K562 (cell line): Measurements from ENCODE around the gene B4GALT7. TPM values are rescaled to one million over a fixed set of nuclear protein-coding genes. Genes with fewer than 3 reads are reported as not detected.

Experiments used
- ATAC-seq: fragments of 200-7000 bp; cut with Tn5 transposase; 3 replicates; pipeline ENCODE4 v1.9.1; 2020; ENCODE audit warnings: moderate library complexity
- BruUV-seq: library from RNA; stranded (reverse); fragments of 400-500 nt; replicated peaks from 2 replicates; lab custom pipeline; 2021; lab: Mats Ljungman, UMichigan
- CTCF ChIA-PET: fragments of 300-600 bp; formaldehyde crosslinking; extraction: SDS; loops from one replicate; lab custom pipeline; 2021; ENCODE audit warnings: low intra/inter-chr PET ratio; lab: Yijun Ruan, JAX
- POLR2A ChIA-PET: fragments of 300-600, 350-650 bp; sonication (Branson Sonifier 250); formaldehyde crosslinking; extraction: SDS; loops from one replicate; lab custom pipeline; 2021; ENCODE audit warnings: antibody characterized with exemption, inconsistent platforms; lab: Yijun Ruan, JAX
- DNase-seq, 4 experiments: peaks; one replicate each; pipeline versions ENCODE4 v3.0.0 to v3.0.0-alpha.2; 2011 to 2018; ENCODE audit warnings: low spot score in 3 of 4, mixed read lengths in 3 of 4; ENCODE audit errors: extremely low read depth in 1 of 4
- FAIRE-seq: peaks from 2 replicates; lab custom pipeline; 2011; peaks lifted over from hg19 to GRCh38; lab: Jason Lieb, UNC
- H2AFZ ChIP-seq: 2 replicates; pipeline ENCODE4 v1.6.0; 2011; ENCODE audit warnings: low read depth, low read length, control low read depth, inconsistent platforms
- H3K27ac ChIP-seq: fragments of 200-600 bp; 3 replicates; pipeline ENCODE4 v1.8.0; 2011; ENCODE audit warnings: low read depth, mild to moderate bottlenecking, control low read depth, inconsistent platforms, low read length, moderate library complexity, mixed read lengths; ENCODE audit errors: extremely low read depth
- H3K27me3 ChIP-seq, 2 experiments: fragments of 300-600 bp in 1 of 2; 2 replicates in 1 of 2; 3 replicates in 1 of 2; pipeline versions ENCODE4 v1.6.0 to v1.8.0; 2011; ENCODE audit warnings: inconsistent platforms in 2 of 2, low read length in 2 of 2, mild to moderate bottlenecking in 1 of 2, mixed read lengths in 1 of 2, moderate library complexity in 1 of 2; ENCODE audit not compliant: control insufficient read depth in 2 of 2, insufficient read depth in 2 of 2
- H3K36me3 ChIP-seq: fragments of 300-600 bp; 3 replicates; pipeline ENCODE4 v1.8.0; 2011; ENCODE audit warnings: mild to moderate bottlenecking, low read length, inconsistent platforms; ENCODE audit not compliant: control insufficient read depth, insufficient read depth
- H3K4me1 ChIP-seq, 2 experiments: fragments of 200-600 bp in 1 of 2; replicated peaks in 1 of 2; 2 replicates in 1 of 2; 3 replicates in 1 of 2; pipeline versions ENCODE4 v1.5.1 to v1.8.0; 2011; ENCODE audit warnings: inconsistent platforms in 2 of 2, low read length in 2 of 2, mild to moderate bottlenecking in 1 of 2, mixed read lengths in 1 of 2, moderate library complexity in 1 of 2; ENCODE audit not compliant: control insufficient read depth in 2 of 2, insufficient read depth in 2 of 2
- H3K4me2 ChIP-seq: 2 replicates; pipeline ENCODE4 v1.6.1; 2011; ENCODE audit warnings: low read length, control low read depth, inconsistent platforms, mixed read lengths; ENCODE audit not compliant: insufficient read depth
- H3K4me3 ChIP-seq: fragments of 200-600 bp; sonication (generic), shearing (Covaris generic); 2 replicates; pipeline ENCODE4 v1.5.1; 2016; ENCODE audit warnings: control low read depth, inconsistent platforms
- H3K79me2 ChIP-seq: fragments of 200-600 bp; 3 replicates; pipeline ENCODE4 v1.8.0; 2011; ENCODE audit warnings: low read length, inconsistent platforms; ENCODE audit not compliant: control insufficient read depth, insufficient read depth
- H3K9ac ChIP-seq, 2 experiments: 2 replicates each; pipeline versions ENCODE4 v1.6.0 to v1.6.1; 2011; ENCODE audit warnings: low read depth in 2 of 2, low read length in 2 of 2, control low read depth in 1 of 2, inconsistent platforms in 1 of 2, mild to moderate bottlenecking in 1 of 2, mixed read lengths in 1 of 2; ENCODE audit not compliant: insufficient read depth in 1 of 2
- H3K9me1 ChIP-seq: one replicate; pipeline ENCODE4 v1.6.0; 2011; ENCODE audit warnings: inconsistent platforms, mild to moderate bottlenecking, low read length, moderate library complexity; ENCODE audit not compliant: control insufficient read depth, insufficient read depth
- H3K9me3 ChIP-seq: replicated peaks from 2 replicates; pipeline ENCODE4 v1.5.1; 2011; ENCODE audit warnings: low read depth, low read length, inconsistent platforms; ENCODE audit not compliant: control insufficient read depth, insufficient read depth
- H4K20me1 ChIP-seq: replicated peaks from 2 replicates; pipeline ENCODE4 v1.6.1; 2011; ENCODE audit warnings: low read length, inconsistent platforms, mixed read lengths; ENCODE audit not compliant: control insufficient read depth, insufficient read depth
- AFF1 ChIP-seq, 2 experiments: fragments of 450-650 bp; IDR thresholded peaks; 2 replicates each; pipeline ENCODE4 v1.6.1; 2018; ENCODE audit warnings: mild to moderate bottlenecking in 2 of 2, low read depth in 1 of 2; ENCODE audit not compliant: partially characterized antibody in 2 of 2
- EP400 ChIP-seq: fragments of 450-650 bp; IDR thresholded peaks from 2 replicates; pipeline ENCODE4 v1.6.1; 2017; ENCODE audit warnings: antibody characterized with exemption, mild to moderate bottlenecking, moderate library complexity
- HOMEZ ChIP-seq: fragments of 250-450 bp; sonication (Bioruptor Pico); IDR thresholded peaks from 2 replicates; pipeline ENCODE4 v1.4.0; 2020; ENCODE audit warnings: mild to moderate bottlenecking, moderate library complexity
- MAFG ChIP-seq: fragments of 450-650 bp; conservative IDR thresholded peaks from 2 replicates; pipeline ENCODE4 v1.6.1; 2016; ENCODE audit warnings: missing genetic modification characterization, missing compliant biosample characterization
- NEUROD1 ChIP-seq: fragments of 150-350 bp; IDR thresholded peaks from 2 replicates; pipeline ENCODE4 v1.6.1; 2014; ENCODE audit warnings: borderline replicate concordance, low read length, low read depth; ENCODE audit not compliant: partially characterized antibody
- POLR2G ChIP-seq: fragments of 200-400 bp; formaldehyde crosslinking; IDR thresholded peaks from 2 replicates; pipeline ENCODE4 v1.6.1; 2017; ENCODE audit warnings: low read depth, mild to moderate bottlenecking, antibody characterized with exemption, low read length, moderate library complexity
- TRIM24 ChIP-seq, 2 experiments: fragments of 450-650 bp; IDR thresholded peaks; 2 replicates each; pipeline ENCODE4 v1.6.1; 2016
- WGBS: fragments of 100-300 bp; shearing (Covaris generic); methylation state at CpG from one replicate; pipeline ENCODE4 v1.1.6; 2016; ENCODE audit warnings: low coverage, mixed read lengths; ENCODE audit not compliant: insufficient coverage; ENCODE audit errors: missing lambda C conversion rate; 5-methylcytosine and 5-hydroxymethylcytosine counted together
- in situ Hi-C: fragments of 300-500 bp; cut with MboI; formaldehyde crosslinking; loops from 4 replicates; pipeline ENCODE4 v1.15.0; 2018; ENCODE audit warnings: inconsistent platforms, mixed read lengths
- intact Hi-C: fragments of 100-400 bp; cut with micrococcal nuclease; formaldehyde crosslinking; loops from 2 replicates; pipeline ENCODE4 v1.14.2; 2022
- polyA plus RNA-seq, 8 experiments: library from polyadenylated mRNA; depleted of rRNA in 4 of 8; stranded (reverse) in 5 of 8; unstranded in 3 of 8; fragments of >200 nt; fragmentation: Nextera tagmentation in 2 of 8; fragmentation: Illumina TruSeq in 1 of 8; extraction: Ambion mirVana in 2 of 8; extraction: Trizol in 1 of 8; gene quantifications; 2 replicates each; pipeline versions ENCODE4 v1.2.1 to v1.2.3, GENCODE V29; 2011 to 2014; ENCODE audit warnings: inconsistent platforms in 1 of 8, missing spikeins in 1 of 8
- total RNA-seq, 7 experiments: library from RNA; depleted of rRNA in 6 of 7; stranded (reverse); fragments of >200 nt in 6 of 7; fragmentation: Illumina TruSeq in 2 of 7; extraction: Trizol in 2 of 7; gene quantifications; 2 replicates each; pipeline versions ENCODE4 v1.2.1 to v1.2.3, GENCODE V29; 2011 to 2021; ENCODE audit warnings: low replicate concordance in 1 of 7
- TF ChIP-seq, protein P1 (sequence below), 2 experiments: fragments of 450-650 bp; IDR thresholded peaks; 2 replicates each; pipeline ENCODE4 v1.6.1; 2016

B4GALT7 gene
- total and polyA plus RNA-seq, 9 of the 15 experiments (the other 6 are each of a cell fraction or from before 2014, with no cell fraction given), result 0.34 to 17.7 (median 9.1) TPM

DNA sequence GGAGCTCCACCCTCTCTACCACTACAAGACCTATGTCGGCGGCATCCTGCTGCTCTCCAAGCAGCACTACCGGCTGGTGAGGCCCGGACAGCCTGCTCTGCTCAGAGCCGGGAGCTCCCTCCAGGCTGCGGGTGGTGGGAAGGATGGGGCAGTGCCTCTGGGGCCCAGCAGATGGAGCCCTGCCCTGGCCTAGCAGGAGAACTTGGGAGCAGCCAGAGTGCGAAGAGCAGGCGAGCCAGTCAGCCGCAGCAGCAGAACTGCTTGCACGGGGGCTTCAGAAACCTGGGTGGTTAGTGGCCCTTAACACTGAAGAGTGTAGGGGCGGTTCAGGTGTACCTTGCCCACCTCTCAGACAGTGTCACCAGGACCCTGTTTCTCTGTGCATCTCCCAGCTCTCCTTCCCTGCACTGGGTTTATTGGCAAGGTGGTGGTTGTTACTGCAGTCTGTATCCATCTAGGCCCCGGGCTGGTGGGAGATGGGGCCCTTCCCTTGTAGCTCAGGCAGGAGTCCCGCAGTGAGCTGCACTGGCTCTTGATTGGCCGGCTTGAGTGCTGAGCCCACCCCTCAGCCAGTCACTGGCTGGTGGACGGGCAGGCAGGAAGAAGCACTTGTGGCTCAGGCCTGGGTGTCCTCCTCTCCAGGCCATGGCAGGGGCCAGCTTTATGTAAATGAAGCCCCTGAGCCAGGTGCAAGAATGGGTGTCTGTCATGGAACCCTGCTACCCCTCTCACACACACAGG, 7.7 kb downstream of the B4GALT7 start (continued):
- TF ChIP-seq HOMEZ (CRISPR knock-in tag), result no peak

DNA sequence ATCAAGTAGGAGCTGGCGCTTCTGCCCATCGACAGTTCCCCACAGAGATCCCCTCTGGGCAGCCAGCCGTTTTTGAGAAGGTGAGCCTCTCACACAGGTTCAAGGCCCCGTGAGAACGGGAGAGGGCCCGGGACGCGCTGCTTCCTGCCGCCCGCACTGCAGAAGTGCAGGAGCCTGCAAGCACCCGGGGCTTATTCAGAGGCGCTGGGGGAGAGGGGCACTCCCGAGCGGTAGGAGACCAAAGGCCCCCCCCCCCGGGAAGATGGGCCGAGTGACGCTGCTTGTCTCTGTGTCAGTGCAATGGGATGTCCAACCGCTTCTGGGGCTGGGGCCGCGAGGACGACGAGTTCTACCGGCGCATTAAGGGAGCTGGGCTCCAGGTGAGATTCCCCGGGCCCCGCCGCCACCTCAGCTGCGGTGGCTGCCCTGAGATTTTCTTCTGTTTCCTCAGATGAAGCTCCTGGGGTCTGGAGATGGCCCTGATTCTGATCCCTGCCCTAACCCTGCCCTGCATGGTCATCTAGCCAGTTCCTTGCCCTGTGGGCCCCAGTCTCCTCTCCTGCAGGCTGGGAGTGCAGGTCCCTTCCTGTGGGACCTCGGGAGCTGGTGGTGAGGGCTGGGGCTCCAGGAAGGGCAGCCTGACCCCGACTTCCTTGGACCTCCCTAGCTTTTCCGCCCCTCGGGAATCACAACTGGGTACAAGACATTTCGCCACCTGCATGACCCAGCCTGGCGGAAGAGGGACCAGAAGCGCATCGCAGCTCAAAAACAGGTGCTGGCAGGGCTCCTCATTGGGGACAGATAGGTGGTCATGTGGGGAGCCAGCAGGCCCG, 8.5 kb downstream of the B4GALT7 start:
- no peaks in the 10 kb centered on the region for H3K9me1 ChIP-seq
- WGBS, result 84% methylated on average over 19 of the region's 37 CpGs
- H3K9ac ChIP-seq, result peak overlapping the region in 1 of 2 experiments; percentile 17; a peak in 2 of 4 replicates
- H3K79me2 ChIP-seq, result no peaks in the 10 kb centered on the region
- BruUV-seq, result no TSS peak
- in situ Hi-C loops, result loop anchor here (25.0 kb wide), 1 partner anchor 454 kb away; no protein-coding TSS in a partner anchor
- no peak overlapping the region for H3K4me2 ChIP-seq
- DNase-seq (no peak), FAIRE-seq (no peak), ATAC-seq (no peak)
- intact Hi-C loops, result no loop called here
- H3K9me3 ChIP-seq, result no peaks in the 10 kb centered on the region
- H3K27me3 ChIP-seq, result no peaks in the 10 kb centered on the region
- ChIA-PET POLR2A (interaction anchor here (0.6 to 2.2 kb wide), 3 partner anchors 8 to 25 kb away, joined by 3 to 10 read pairs (median 4); partner anchors contain the start of gene B4GALT7), CTCF (no interaction called here)
- no peak overlapping the region for H2AFZ ChIP-seq
- no peak overlapping the region for H3K4me3 ChIP-seq
- peaks cover 15% of the 10 kb centered on the region; the same call in 1 of the 2 replicates for H4K20me1 ChIP-seq
- peaks cover 0 to 38% of the 10 kb centered on the region in 2 experiments; a peak in 2 of 5 replicates for H3K4me1 ChIP-seq
- H3K36me3 ChIP-seq, result peaks cover 9% of the 10 kb centered on the region; the same call in 1 of the 3 replicates
- H3K27ac ChIP-seq, result no peak overlapping the region
- TF ChIP-seq EP400 (no peak), TRIM24 (IDR thresholded peaks at IDR 0.05) (no peak), NEUROD1 (no peak), MAFG (tag) (no peak), AFF1 (IDR thresholded peaks at IDR 0.05; ENCODE audit: low read depth in 1 of 2, partially characterized antibody in 2 of 2) (no peak), POLR2G (peak; percentile 53; the same call in 1 of the 2 replicates)
- TF ChIP-seq, protein P1, sequence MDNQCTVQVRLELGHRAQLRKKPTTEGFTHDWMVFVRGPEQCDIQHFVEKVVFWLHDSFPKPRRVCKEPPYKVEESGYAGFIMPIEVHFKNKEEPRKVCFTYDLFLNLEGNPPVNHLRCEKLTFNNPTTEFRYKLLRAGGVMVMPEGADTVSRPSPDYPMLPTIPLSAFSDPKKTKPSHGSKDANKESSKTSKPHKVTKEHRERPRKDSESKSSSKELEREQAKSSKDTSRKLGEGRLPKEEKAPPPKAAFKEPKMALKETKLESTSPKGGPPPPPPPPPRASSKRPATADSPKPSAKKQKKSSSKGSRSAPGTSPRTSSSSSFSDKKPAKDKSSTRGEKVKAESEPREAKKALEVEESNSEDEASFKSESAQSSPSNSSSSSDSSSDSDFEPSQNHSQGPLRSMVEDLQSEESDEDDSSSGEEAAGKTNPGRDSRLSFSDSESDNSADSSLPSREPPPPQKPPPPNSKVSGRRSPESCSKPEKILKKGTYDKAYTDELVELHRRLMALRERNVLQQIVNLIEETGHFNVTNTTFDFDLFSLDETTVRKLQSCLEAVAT (IDR thresholded peaks at IDR 0.05), result no peak
